Measurements from ENCODE around the gene DPP3.

Gene DPP3

DNA sequence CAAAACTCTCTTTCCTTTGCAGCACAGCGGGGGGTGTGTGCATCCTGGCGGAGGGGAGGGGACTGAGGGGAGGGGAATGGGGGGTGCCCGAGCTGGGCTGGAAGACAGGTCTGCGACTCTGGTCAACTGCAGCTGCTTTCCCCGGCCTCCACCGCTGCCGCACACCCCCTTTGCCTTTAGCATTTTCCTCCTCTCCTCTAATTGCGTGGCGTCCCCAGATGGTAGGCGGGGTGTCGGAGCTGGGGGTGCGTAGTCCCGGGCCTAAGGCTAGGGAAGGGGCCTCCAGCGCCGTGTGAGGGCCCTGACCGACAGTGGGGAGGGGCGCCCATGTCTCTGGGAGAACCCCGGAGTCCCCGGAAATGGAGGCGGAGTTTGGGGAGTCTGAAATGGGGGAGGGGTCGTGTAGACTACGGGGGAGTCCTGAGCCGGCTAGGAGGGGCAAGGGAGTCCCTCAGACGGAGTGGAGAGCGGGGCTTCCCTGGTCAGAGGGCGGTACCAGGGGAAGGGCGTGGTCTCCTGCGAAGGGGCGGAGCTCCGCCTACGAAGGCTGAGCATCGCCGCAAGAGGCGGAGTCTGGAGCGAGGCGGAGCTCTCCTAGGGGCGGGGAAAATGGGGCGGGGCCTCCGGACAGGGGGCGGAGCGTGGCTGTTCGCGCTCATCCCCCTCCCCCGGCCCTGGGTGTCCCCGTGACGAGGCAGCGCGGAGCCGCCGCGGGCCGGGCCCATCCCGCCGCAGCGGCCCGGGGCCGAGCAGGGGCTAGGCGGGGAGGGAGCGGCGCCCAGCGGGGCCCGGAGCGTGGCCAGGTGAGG lies 13.8 kb upstream of the DPP3 start, which contains the start of gene PELI3:
TSS of gene PELI3 (plus strand) at position 681 of the 809 bp plus-strand sequence. CDS start 1,224 bp downstream, outside the sequence.
- TF ChIP-seq, protein P1, sequence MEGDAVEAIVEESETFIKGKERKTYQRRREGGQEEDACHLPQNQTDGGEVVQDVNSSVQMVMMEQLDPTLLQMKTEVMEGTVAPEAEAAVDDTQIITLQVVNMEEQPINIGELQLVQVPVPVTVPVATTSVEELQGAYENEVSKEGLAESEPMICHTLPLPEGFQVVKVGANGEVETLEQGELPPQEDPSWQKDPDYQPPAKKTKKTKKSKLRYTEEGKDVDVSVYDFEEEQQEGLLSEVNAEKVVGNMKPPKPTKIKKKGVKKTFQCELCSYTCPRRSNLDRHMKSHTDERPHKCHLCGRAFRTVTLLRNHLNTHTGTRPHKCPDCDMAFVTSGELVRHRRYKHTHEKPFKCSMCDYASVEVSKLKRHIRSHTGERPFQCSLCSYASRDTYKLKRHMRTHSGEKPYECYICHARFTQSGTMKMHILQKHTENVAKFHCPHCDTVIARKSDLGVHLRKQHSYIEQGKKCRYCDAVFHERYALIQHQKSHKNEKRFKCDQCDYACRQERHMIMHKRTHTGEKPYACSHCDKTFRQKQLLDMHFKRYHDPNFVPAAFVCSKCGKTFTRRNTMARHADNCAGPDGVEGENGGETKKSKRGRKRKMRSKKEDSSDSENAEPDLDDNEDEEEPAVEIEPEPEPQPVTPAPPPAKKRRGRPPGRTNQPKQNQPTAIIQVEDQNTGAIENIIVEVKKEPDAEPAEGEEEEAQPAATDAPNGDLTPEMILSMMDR (IDR thresholded peaks at IDR 0.05; ENCODE audit: control insufficient read depth, extremely low read depth, insufficient read depth) = no peak
- no peak for DNase-seq (ENCODE audit: low read depth)
- H3K4me3 ChIP-seq (ENCODE audit: low read depth, low read length) = peak within 1 kb of the TSS; percentile 81

DNA sequence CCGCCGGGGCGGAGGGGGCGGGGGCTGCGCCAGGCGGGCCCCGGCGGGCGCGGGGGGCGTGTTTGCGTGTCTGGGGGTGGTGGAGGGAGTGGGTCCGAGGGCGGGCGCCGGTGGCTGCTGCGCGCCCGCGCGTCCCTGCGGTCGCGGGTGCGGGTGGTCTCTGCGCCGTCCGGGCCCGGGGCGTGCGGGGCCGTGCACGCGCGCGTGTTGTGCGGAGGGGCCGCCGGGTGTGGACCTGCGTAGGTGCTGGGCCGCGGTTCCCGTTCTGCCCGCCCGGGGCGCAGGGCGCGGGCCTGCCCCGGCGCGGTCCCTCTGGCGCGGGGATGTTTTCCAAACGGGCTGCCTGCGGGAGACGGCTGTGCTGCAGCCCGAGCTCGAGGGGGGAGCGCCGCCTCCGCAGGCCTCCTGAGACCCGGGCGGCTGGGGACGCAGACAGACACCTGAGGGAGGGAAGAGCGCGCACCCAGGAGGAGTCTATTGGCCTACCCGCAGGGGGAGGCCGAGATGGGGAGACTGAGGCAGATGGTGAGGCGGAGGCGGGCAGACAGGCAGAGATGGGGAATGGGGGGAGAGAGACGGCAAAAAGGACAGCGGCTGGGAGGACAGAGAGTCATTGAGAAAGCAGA lies 13.1 kb upstream of the DPP3 start:
- no peak for DNase-seq (ENCODE audit: low read depth)
- peak overlapping the region; percentile 81 for H3K4me3 ChIP-seq (ENCODE audit: low read depth, low read length)
- TF ChIP-seq, protein P1 (IDR thresholded peaks at IDR 0.05; ENCODE audit: control insufficient read depth, extremely low read depth, insufficient read depth) = peak; percentile 38

- TF ChIP-seq, protein P1 (IDR thresholded peaks at IDR 0.05; ENCODE audit: control insufficient read depth, extremely low read depth, insufficient read depth) = no peak
- no peak for DNase-seq (ENCODE audit: low read depth)
- peak overlapping the region; percentile 81 for H3K4me3 ChIP-seq (ENCODE audit: low read depth, low read length)
Measured at GRCh38 chr11:66467756-66468155, 12.5 kb upstream of the DPP3 start.

DNA sequence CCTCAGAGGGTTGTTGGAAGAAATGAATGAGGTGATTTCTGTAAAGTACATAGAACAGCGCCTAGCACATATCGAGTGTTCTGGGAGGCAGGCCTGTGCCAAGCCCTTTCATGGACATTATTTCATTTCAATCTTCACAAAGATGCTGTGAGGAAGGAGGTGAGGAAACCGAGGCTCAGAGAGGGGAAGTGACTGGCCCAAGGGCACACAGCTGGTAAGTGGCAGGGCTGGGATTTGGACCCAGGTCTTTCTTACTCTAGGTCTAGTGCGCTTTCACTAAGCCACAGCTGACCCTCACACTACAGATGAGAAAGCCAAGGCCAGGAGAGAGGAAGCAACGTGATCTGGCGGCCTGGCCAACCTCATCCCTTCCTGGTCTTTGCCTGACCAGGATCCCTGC lies 11.5 kb upstream of the DPP3 start:
- no peak for DNase-seq (ENCODE audit: low read depth)
- TF ChIP-seq, protein P1 (IDR thresholded peaks at IDR 0.05; ENCODE audit: control insufficient read depth, extremely low read depth, insufficient read depth) = no peak
- H3K4me3 ChIP-seq (ENCODE audit: low read depth, low read length) = no peak overlapping the region

- TF ChIP-seq, protein P1 (IDR thresholded peaks at IDR 0.05; ENCODE audit: control insufficient read depth, extremely low read depth, insufficient read depth) = no peak
- no peak for DNase-seq (ENCODE audit: low read depth)
Measured at GRCh38 chr11:66469441-66469840, 10.8 kb upstream of the DPP3 start.

DNA sequence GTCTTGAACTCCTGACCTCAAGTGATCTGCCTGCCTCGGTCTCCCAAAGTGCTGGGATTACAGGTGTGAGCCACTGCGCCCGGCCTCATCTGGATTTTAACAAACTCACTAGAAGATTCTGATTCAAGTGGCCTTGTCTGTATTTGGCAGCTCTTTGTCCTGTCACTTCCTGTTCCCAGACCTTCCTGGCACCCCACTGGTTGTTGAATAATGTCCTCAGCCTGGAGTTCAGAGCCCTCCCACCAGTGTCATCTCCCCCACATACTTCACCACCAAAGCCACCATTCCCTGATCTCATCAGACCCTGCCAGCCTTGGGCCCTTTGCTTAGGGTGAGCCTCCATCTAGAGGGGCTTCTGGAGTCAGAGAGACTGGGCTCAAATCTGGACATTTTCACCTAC lies 10.2 kb upstream of the DPP3 start:
- DNase-seq (ENCODE audit: low read depth) = no peak
- H3K4me3 ChIP-seq (ENCODE audit: low read depth, low read length) = no peak overlapping the region
- TF ChIP-seq, protein P1 (IDR thresholded peaks at IDR 0.05; ENCODE audit: control insufficient read depth, extremely low read depth, insufficient read depth) = no peak

More at GRCh38 chr11:66469441-66469840, 10.8 kb upstream of the DPP3 start:
- H3K4me3 ChIP-seq (ENCODE audit: low read depth, low read length) = no peak overlapping the region
